B cell (primary cell): ENCODE results near the gene MAP2K1. TPM values are rescaled to one million over a fixed set of nuclear protein-coding genes. Genes with fewer than 3 reads are reported as not detected.

Experiments
- ATAC-seq: fragments of 200-7000 bp; cut with Tn5 transposase; one replicate; pipeline ENCODE4 v1.10.0; 2021; ENCODE audit warnings: low read depth, mild to moderate bottlenecking, moderate number of reproducible peaks, moderate library complexity
- CTCF ChIA-PET: fragments of 350-600 bp; sonication (Branson Sonifier 250); formaldehyde crosslinking; loops from one replicate; lab custom pipeline; 2021; ENCODE audit warnings: antibody characterized with exemption, inconsistent platforms; lab: Charles Lee
- POLR2A ChIA-PET: fragments of 350-600 bp; sonication (Branson Sonifier 250); formaldehyde crosslinking; loops from one replicate; lab custom pipeline; 2021; ENCODE audit warnings: antibody characterized with exemption; lab: Charles Lee
- DNase-seq: peaks from one replicate; pipeline ENCODE4 v3.0.0; 2013
- H2AFZ ChIP-seq: 2 replicates; pipeline ENCODE4 v1.6.1; 2012; ENCODE audit warnings: mild to moderate bottlenecking, low read depth, low read length; ENCODE audit not compliant: insufficient read depth, poor library complexity, severe bottlenecking
- H3K27ac ChIP-seq, 2 donors: 1 replicate in 1 of 2; 2 replicates in 1 of 2; pipeline ENCODE4 v1.5.1; 2012 to 2013; ENCODE audit warnings: low read length in 2 of 2, mild to moderate bottlenecking in 2 of 2, moderate library complexity in 1 of 2
- H3K27me3 ChIP-seq, 4 experiments: fragments of 200-600 bp in 1 of 4; sonication (generic) in 1 of 4; replicated peaks in 1 of 4; 1 replicate in 2 of 4; 2 replicates in 2 of 4; pipeline versions ENCODE4 v1.6.1 to v1.7.0; 2013 to 2016; ENCODE audit warnings: low read length in 3 of 4, mild to moderate bottlenecking in 2 of 4, mixed read lengths in 1 of 4, moderate library complexity in 1 of 4; ENCODE audit not compliant: insufficient read depth in 4 of 4, control insufficient read depth in 3 of 4; ENCODE audit errors: control extremely low read depth in 1 of 4
- H3K36me3 ChIP-seq, 2 experiments: replicated peaks in 1 of 2; 1 replicate in 1 of 2; 2 replicates in 1 of 2; pipeline versions ENCODE4 v1.6.1 to v1.7.1; 2013; ENCODE audit warnings: low read length in 1 of 2; ENCODE audit not compliant: insufficient read depth in 2 of 2, control insufficient read depth in 1 of 2; ENCODE audit errors: control extremely low read depth in 1 of 2, extremely low read depth in 1 of 2
- H3K4me1 ChIP-seq, 2 donors: fragments of 200-600 bp in 1 of 2; sonication (generic) in 1 of 2; 1 replicate in 1 of 2; 2 replicates in 1 of 2; pipeline versions ENCODE4 v1.5.1 to v1.6.1; 2013 to 2017; ENCODE audit warnings: low read length in 2 of 2; ENCODE audit not compliant: control insufficient read depth in 2 of 2, insufficient read depth in 2 of 2
- H3K4me2 ChIP-seq: replicated peaks from 2 replicates; pipeline ENCODE3; 2012; ENCODE audit warnings: mild to moderate bottlenecking, low read depth, low read length; ENCODE audit not compliant: poor library complexity, severe bottlenecking
- H3K4me3 ChIP-seq, 5 experiments: fragments of 200-600 bp in 1 of 5; sonication (generic) in 1 of 5; 1 replicate in 3 of 5; 2 replicates in 2 of 5; pipeline versions ENCODE4 v1.5.1 to v1.7.0; 2011 to 2016; ENCODE audit warnings: low read length in 4 of 5, mild to moderate bottlenecking in 4 of 5, low read depth in 2 of 5, control low read depth in 1 of 5, moderate library complexity in 1 of 5; ENCODE audit not compliant: insufficient read depth in 1 of 5; ENCODE audit errors: control extremely low read depth in 1 of 5, extremely low read depth in 1 of 5
- H3K79me2 ChIP-seq: fragments of 200-600 bp; sonication (generic); one replicate; pipeline ENCODE4 v1.6.0; 2016; ENCODE audit warnings: low read length; ENCODE audit not compliant: control insufficient read depth, insufficient read depth
- H3K9ac ChIP-seq: fragments of 200-600 bp; sonication (generic); 2 replicates; pipeline ENCODE4 v1.6.1; 2017; ENCODE audit warnings: mild to moderate bottlenecking, low read length, moderate library complexity
- H3K9me3 ChIP-seq, 3 donors: one replicate each; pipeline versions ENCODE4 v1.6.1 to v1.7.1; 2013; ENCODE audit warnings: low read length in 2 of 3; ENCODE audit not compliant: control insufficient read depth in 2 of 3, insufficient read depth in 1 of 3; ENCODE audit errors: control extremely low read depth in 1 of 3
- H4K20me1 ChIP-seq: 2 replicates; pipeline ENCODE4 v1.6.0; 2012; ENCODE audit warnings: mild to moderate bottlenecking, low read length; ENCODE audit not compliant: insufficient read depth, control insufficient read depth, poor library complexity, severe bottlenecking
- H3K27ac Mint-ChIP-seq: one replicate; pipeline ENCODE4 v1.8.0; 2021; ENCODE audit warnings: mixed read lengths
- H3K27me3 Mint-ChIP-seq: one replicate; pipeline ENCODE4 v1.8.0; 2021; ENCODE audit warnings: mixed read lengths
- H3K4me1 Mint-ChIP-seq: one replicate; pipeline ENCODE4 v1.8.0; 2021; ENCODE audit warnings: mixed read lengths
- H3K4me3 Mint-ChIP-seq: one replicate; pipeline ENCODE4 v1.8.0; 2021; ENCODE audit warnings: mixed read lengths
- H3K9me3 Mint-ChIP-seq: one replicate; pipeline ENCODE4 v1.8.0; 2022; ENCODE audit warnings: mixed read lengths; ENCODE audit not compliant: insufficient read depth
- EZH2 ChIP-seq: IDR thresholded peaks from 2 replicates; pipeline ENCODE4 v1.6.1; 2012; ENCODE audit warnings: borderline replicate concordance, low read depth, mild to moderate bottlenecking, moderate library complexity, low read length; ENCODE audit not compliant: insufficient read depth, poor library complexity, severe bottlenecking
- WGBS: methylation state at CpG from one replicate; pipeline ENCODE4 v1.1.5; 2013; ENCODE audit warnings: missing lambda C conversion rate; ENCODE audit not compliant: insufficient coverage; 5-methylcytosine and 5-hydroxymethylcytosine counted together
- intact Hi-C: fragments of 100-400 bp; cut with micrococcal nuclease; formaldehyde crosslinking; loops from one replicate; pipeline ENCODE4 v1.10.0; 2022
- polyA plus RNA-seq: library from polyadenylated mRNA; depleted of rRNA; stranded (reverse); fragments of >200 nt; gene quantifications from 2 replicates; pipeline ENCODE4 v1.2.3, GENCODE V29; 2012
- total RNA-seq, 2 donors: library from RNA; stranded (reverse); fragments of 120-200 nt in 1 of 2; gene quantifications; 1 replicate in 1 of 2; 2 replicates in 1 of 2; pipeline versions ENCODE4 v1.2.3 to v1.2.4, GENCODE V29; 2013 to 2022
- TF ChIP-seq, protein P1 (sequence below): fragments of 200-600 bp; IDR thresholded peaks from one replicate; pipeline ENCODE4 v1.8.0; 2022; ENCODE audit warnings: antibody characterized with exemption, mild to moderate bottlenecking

Gene MAP2K1
- total and polyA plus RNA-seq, 2 donors (not counting 1 experiment from before 2014, with no cell fraction given): 21.6 to 52.3 TPM

DNA sequence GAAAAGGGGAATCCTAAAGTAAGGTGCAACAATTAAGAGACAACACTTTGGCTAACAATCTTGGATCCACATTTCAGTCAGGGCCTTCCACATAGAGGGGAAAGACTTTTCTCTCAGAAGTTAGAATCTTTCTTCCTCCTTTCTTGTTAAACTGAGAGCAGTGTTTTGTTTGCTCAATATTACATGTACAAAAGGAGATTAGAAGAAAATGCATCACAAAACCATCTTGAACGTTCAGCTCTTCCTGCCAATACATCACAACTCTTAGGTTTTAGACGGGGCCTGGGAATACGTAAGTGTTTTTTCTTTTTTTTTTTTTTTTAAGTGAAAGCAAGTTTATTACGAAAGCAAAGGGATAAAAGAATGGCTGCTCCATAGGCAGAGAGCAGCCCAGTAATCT lies 39.1 kb downstream of the MAP2K1 start:
- Histone ChIP-seq H3K4me1 (peaks cover 3 to 9% of the 10 kb centered on the region in 2 donors), H4K20me1 (peaks cover 61% of the 10 kb centered on the region), H3K36me3 (peaks cover 0 to 2% of the 10 kb centered on the region in 2 experiments), H3K4me2 (no peak overlapping the region), H3K9ac (no peak overlapping the region), H3K79me2 (peaks cover 89% of the 10 kb centered on the region), H3K9me3 (peaks cover 0 to 3% (median 0%) of the 10 kb centered on the region in 3 donors), H3K4me3 (no peak overlapping the region), H3K27me3 (no peaks in the 10 kb centered on the region), H3K27ac (no peak overlapping the region), H2AFZ (no peak overlapping the region)
- Mint-ChIP-seq H3K27me3 (no peaks in the 10 kb centered on the region), H3K27ac (no peak overlapping the region), H3K4me1 (peaks cover 42% of the 10 kb centered on the region), H3K9me3 (no peaks in the 10 kb centered on the region), H3K4me3 (no peak overlapping the region)
- DNase-seq: no peak
- no CpG with 5 or more reads among the region's 4 CpGs for WGBS
- intact Hi-C loops: no loop called here
- TF ChIP-seq, protein P1, sequence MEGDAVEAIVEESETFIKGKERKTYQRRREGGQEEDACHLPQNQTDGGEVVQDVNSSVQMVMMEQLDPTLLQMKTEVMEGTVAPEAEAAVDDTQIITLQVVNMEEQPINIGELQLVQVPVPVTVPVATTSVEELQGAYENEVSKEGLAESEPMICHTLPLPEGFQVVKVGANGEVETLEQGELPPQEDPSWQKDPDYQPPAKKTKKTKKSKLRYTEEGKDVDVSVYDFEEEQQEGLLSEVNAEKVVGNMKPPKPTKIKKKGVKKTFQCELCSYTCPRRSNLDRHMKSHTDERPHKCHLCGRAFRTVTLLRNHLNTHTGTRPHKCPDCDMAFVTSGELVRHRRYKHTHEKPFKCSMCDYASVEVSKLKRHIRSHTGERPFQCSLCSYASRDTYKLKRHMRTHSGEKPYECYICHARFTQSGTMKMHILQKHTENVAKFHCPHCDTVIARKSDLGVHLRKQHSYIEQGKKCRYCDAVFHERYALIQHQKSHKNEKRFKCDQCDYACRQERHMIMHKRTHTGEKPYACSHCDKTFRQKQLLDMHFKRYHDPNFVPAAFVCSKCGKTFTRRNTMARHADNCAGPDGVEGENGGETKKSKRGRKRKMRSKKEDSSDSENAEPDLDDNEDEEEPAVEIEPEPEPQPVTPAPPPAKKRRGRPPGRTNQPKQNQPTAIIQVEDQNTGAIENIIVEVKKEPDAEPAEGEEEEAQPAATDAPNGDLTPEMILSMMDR: no peak
- no peak for TF ChIP-seq EZH2
- ChIA-PET POLR2A (no interaction called here), CTCF (no interaction called here)
- ATAC-seq: no peak

DNA sequence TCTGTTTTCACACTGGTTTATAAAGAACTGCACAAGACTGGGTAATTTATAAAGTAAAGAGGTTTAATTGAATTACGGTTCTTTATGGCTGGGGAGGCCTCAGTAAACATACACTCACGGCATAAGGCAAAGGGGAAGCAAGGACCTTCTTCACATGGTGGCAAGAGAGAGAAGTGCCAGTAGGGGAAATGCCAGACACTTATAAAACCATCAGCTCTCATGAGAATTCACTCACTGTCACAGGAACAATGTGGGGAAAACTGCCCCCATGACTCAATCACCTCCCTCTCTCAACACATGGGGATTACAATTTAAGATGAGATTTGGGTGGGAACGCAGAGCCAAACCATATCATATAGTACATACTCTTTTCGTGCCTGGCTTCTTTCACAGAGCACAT lies 42.4 kb downstream of the MAP2K1 start:
- peak; percentile 47 for ATAC-seq
- H3K9ac ChIP-seq: no peak overlapping the region

More for the DNA sequence above, 42.4 kb downstream of the MAP2K1 start:
- intact Hi-C loops: no loop called here
- Histone ChIP-seq H3K9me3 (peaks cover 0 to 2% (median 0%) of the 10 kb centered on the region in 3 donors), H3K36me3 (peaks cover 0 to 2% of the 10 kb centered on the region in 2 experiments), H3K4me2 (no peak overlapping the region), H3K27ac (no peak overlapping the region), H3K79me2 (peaks cover 85% of the 10 kb centered on the region), H3K4me1 (peaks cover 3 to 9% of the 10 kb centered on the region in 2 donors), H2AFZ (no peak overlapping the region), H3K4me3 (no peak overlapping the region), H3K27me3 (no peaks in the 10 kb centered on the region), H4K20me1 (peaks cover 85% of the 10 kb centered on the region)
- Mint-ChIP-seq H3K9me3 (no peaks in the 10 kb centered on the region), H3K27me3 (no peaks in the 10 kb centered on the region), H3K4me1 (peaks cover 54% of the 10 kb centered on the region), H3K4me3 (peak overlapping the region; percentile 2), H3K27ac (peak overlapping the region; percentile 17)
- no peak for TF ChIP-seq EZH2
- TF ChIP-seq, protein P1: no peak
- CTCF ChIA-PET: no interaction called here
- POLR2A ChIA-PET: no interaction called here
- DNase-seq: no peak
- 67% methylated on average over 1 of the region's 4 CpGs for WGBS
